DND-41 (cell line): ENCODE data around the gene VWA3B.

ENCODE experiments used
- ATAC-seq: fragments of 200-7000 bp; cut with Tn5 transposase; 3 replicates; pipeline ENCODE4 v1.9.1; 2021; ENCODE audit warnings: low read depth; ENCODE audit not compliant: insufficient read depth
- DNase-seq: peaks from one replicate; pipeline ENCODE4 v3.0.0-alpha.2; 2020
- H2AFZ ChIP-seq: 2 replicates; pipeline ENCODE4 v1.6.0; 2012; ENCODE audit warnings: low read depth, low read length
- H3K27ac ChIP-seq: 2 replicates; pipeline ENCODE4 v1.5.1; 2012; ENCODE audit warnings: low read length, inconsistent platforms
- H3K27me3 ChIP-seq: fragments of 200-600 bp; sonication (generic); 2 replicates; pipeline ENCODE4 v1.6.0; 2012; ENCODE audit warnings: low read length, mild to moderate bottlenecking, inconsistent platforms; ENCODE audit not compliant: insufficient read depth, poor library complexity
- H3K36me3 ChIP-seq: 2 replicates; pipeline ENCODE4 v1.5.1; 2012; ENCODE audit warnings: low read length, inconsistent platforms; ENCODE audit not compliant: insufficient read depth
- H3K4me1 ChIP-seq: 2 replicates; pipeline ENCODE4 v1.5.1; 2012; ENCODE audit warnings: mild to moderate bottlenecking, low read length; ENCODE audit not compliant: insufficient read depth
- H3K4me2 ChIP-seq: 2 replicates; pipeline ENCODE4 v1.6.0; 2012; ENCODE audit warnings: mild to moderate bottlenecking, moderate library complexity, low read length, inconsistent platforms; ENCODE audit not compliant: insufficient read depth
- H3K4me3 ChIP-seq, 2 experiments: fragments of 200-600 bp in 1 of 2; shearing (Covaris generic) in 1 of 2; 2 replicates each; pipeline ENCODE4 v1.5.1; 2012 to 2016; ENCODE audit warnings: inconsistent platforms in 2 of 2, low read length in 2 of 2, mild to moderate bottlenecking in 2 of 2, low read depth in 1 of 2, moderate library complexity in 1 of 2
- H3K79me2 ChIP-seq: 2 replicates; pipeline ENCODE4 v1.6.0; 2012; ENCODE audit warnings: low read length, inconsistent platforms; ENCODE audit not compliant: insufficient read depth
- H3K9ac ChIP-seq: 2 replicates; pipeline ENCODE4 v1.6.0; 2012; ENCODE audit warnings: low read depth, mild to moderate bottlenecking, inconsistent platforms, low read length, moderate library complexity
- H3K9me3 ChIP-seq: 2 replicates; pipeline ENCODE4 v1.5.1; 2012; ENCODE audit warnings: low read length, moderate library complexity, mild to moderate bottlenecking, inconsistent platforms; ENCODE audit not compliant: insufficient read depth, severe bottlenecking
- H4K20me1 ChIP-seq: 2 replicates; pipeline ENCODE4 v1.6.0; 2012; ENCODE audit warnings: low read length; ENCODE audit not compliant: insufficient read depth
- CTCF ChIP-seq: IDR thresholded peaks from 2 replicates; pipeline ENCODE4 v1.5.1; 2012; ENCODE audit warnings: borderline replicate concordance, low read length, moderate library complexity, mild to moderate bottlenecking; ENCODE audit not compliant: poor library complexity, severe bottlenecking; ENCODE audit errors: extremely low read depth
- EZH2 ChIP-seq: IDR thresholded peaks from 3 replicates; pipeline ENCODE4 v1.6.1; 2012; ENCODE audit warnings: borderline replicate concordance, low read depth, mild to moderate bottlenecking, moderate library complexity, low read length, inconsistent platforms; ENCODE audit not compliant: severe bottlenecking

The VWA3B gene

GRCh38 chr2:98278074-98278473 lies 191.1 kb downstream of the VWA3B start:
- peaks cover 8% of the 10 kb centered on the region for H3K27me3 ChIP-seq
- no peak overlapping the region for H3K4me2 ChIP-seq
- no peak overlapping the region for H3K4me3 ChIP-seq
- no peak for DNase-seq
- no peaks in the 10 kb centered on the region for H3K9me3 ChIP-seq
- no peak overlapping the region for H2AFZ ChIP-seq
- H3K4me1 ChIP-seq = no peaks in the 10 kb centered on the region
- no peak for ATAC-seq
- H4K20me1 ChIP-seq = no peaks in the 10 kb centered on the region
- no peak overlapping the region for H3K9ac ChIP-seq
- no peaks in the 10 kb centered on the region for H3K36me3 ChIP-seq
- H3K79me2 ChIP-seq = no peaks in the 10 kb centered on the region
- H3K27ac ChIP-seq = no peak overlapping the region
- TF ChIP-seq EZH2 (no peak), CTCF (no peak)

GRCh38 chr2:98280376-98281102 lies 193.6 kb downstream of the VWA3B start:
- Histone ChIP-seq H3K27ac (no peak overlapping the region), H4K20me1 (no peaks in the 10 kb centered on the region), H3K27me3 (peaks cover 8% of the 10 kb centered on the region), H3K9me3 (no peaks in the 10 kb centered on the region), H3K4me3 (no peak overlapping the region), H3K4me1 (no peaks in the 10 kb centered on the region), H3K9ac (no peak overlapping the region), H2AFZ (no peak overlapping the region), H3K4me2 (no peak overlapping the region), H3K79me2 (no peaks in the 10 kb centered on the region), H3K36me3 (no peaks in the 10 kb centered on the region)
- no peak for DNase-seq
- TF ChIP-seq EZH2 = no peak
- no peak for TF ChIP-seq CTCF
- ATAC-seq = no peak

- DNase-seq (no peak), ATAC-seq (no peak)
- H3K4me3 ChIP-seq = no peak overlapping the region
- H3K27ac ChIP-seq = no peak overlapping the region
- H3K79me2 ChIP-seq = no peaks in the 10 kb centered on the region
- H3K9me3 ChIP-seq = no peaks in the 10 kb centered on the region
- H3K36me3 ChIP-seq = no peaks in the 10 kb centered on the region
- H4K20me1 ChIP-seq = no peaks in the 10 kb centered on the region
- no peaks in the 10 kb centered on the region for H3K4me1 ChIP-seq
- H3K9ac ChIP-seq = no peak overlapping the region
- peaks cover 11% of the 10 kb centered on the region for H3K27me3 ChIP-seq
- no peak overlapping the region for H2AFZ ChIP-seq
- TF ChIP-seq CTCF (no peak), EZH2 (no peak)
- no peak overlapping the region for H3K4me2 ChIP-seq
These were observed 194.6 kb downstream of the VWA3B start for GRCh38 chr2:98281607-98282006.
